A549 (cell line): ENCODE results near the gene PDS5B. TPM values are rescaled to one million over a fixed set of nuclear protein-coding genes. Genes with fewer than 3 reads are reported as not detected.
"Not testable (repeated sequence)": the region's sequence is repeated elsewhere in the genome, so short reads cannot be mapped to it uniquely, and the experiment has no call there.

Experiments used
- ATAC-seq, 2 experiments: fragments of 200-7000 bp in 1 of 2; fragments of >200 bp in 1 of 2; cut with Nextera tagmentation in 1 of 2; cut with Tn5 transposase in 1 of 2; 3 replicates each; pipeline versions ENCODE4 v1.8.0 to v1.9.1; 2018 to 2020; ENCODE audit warnings: mild to moderate bottlenecking in 1 of 2, moderate library complexity in 1 of 2
- CTCF ChIA-PET: fragments of 300-600 bp; sonication (Branson Sonifier 250); formaldehyde crosslinking; extraction: SDS; loops from one replicate; lab custom pipeline; 2021; ENCODE audit warnings: antibody characterized with exemption, inconsistent platforms; lab: Yijun Ruan, JAX
- POLR2A ChIA-PET: fragments of 350-600 bp; formaldehyde crosslinking; extraction: SDS; loops from one replicate; lab custom pipeline; 2021; ENCODE audit warnings: antibody characterized with exemption, inconsistent platforms; lab: Yijun Ruan, JAX
- DNase-seq, 2 experiments: peaks; one replicate each; pipeline versions ENCODE4 v3.0.0 to v3.0.0-alpha.2; 2011 to 2016; ENCODE audit warnings: low read depth in 1 of 2, low spot score in 1 of 2
- FAIRE-seq: peaks from 2 replicates; lab custom pipeline; 2011; peaks lifted over from hg19 to GRCh38; lab: Jason Lieb, UNC
- H3K27ac ChIP-seq, 2 experiments: fragments of >200 bp; sonication (Bioruptor Twin); formaldehyde crosslinking; 3 replicates each; pipeline ENCODE4 v1.5.1; 2016 to 2017
- H3K4me1 ChIP-seq: fragments of >200 bp; sonication (Bioruptor Twin); formaldehyde crosslinking; 3 replicates; pipeline ENCODE4 v1.6.1; 2016
- H3K4me2 ChIP-seq: fragments of >200 bp; sonication (Bioruptor Twin); formaldehyde crosslinking; 3 replicates; pipeline ENCODE4 v1.6.1; 2016
- H3K4me3 ChIP-seq: fragments of >200 bp; sonication (Bioruptor Twin); formaldehyde crosslinking; 3 replicates; pipeline ENCODE4 v1.5.1; 2016
- H3K9me3 ChIP-seq: fragments of >200 bp; sonication (Bioruptor Twin); formaldehyde crosslinking; 3 replicates; pipeline ENCODE4 v1.6.1; 2016
- BHLHE40 ChIP-seq: IDR thresholded peaks from 2 replicates; pipeline ENCODE4 v1.6.1; 2012; ENCODE audit warnings: low read depth, low read length, inconsistent platforms
- CBX8 ChIP-seq: fragments of 200-600 bp; sonication (generic); IDR thresholded peaks from 2 replicates; pipeline ENCODE4 v1.6.1; 2016
- EHF ChIP-seq: fragments of 250-450 bp; sonication (Bioruptor Pico); IDR thresholded peaks from 2 replicates; pipeline ENCODE4 v1.5.0; 2020; ENCODE audit warnings: mild to moderate bottlenecking
- FOXS1 ChIP-seq: fragments of 250-450 bp; sonication (Bioruptor Pico); IDR thresholded peaks from 2 replicates; pipeline ENCODE4 v1.5.0; 2020; ENCODE audit warnings: mild to moderate bottlenecking, moderate library complexity
- GATA3 ChIP-seq: IDR thresholded peaks from 2 replicates; pipeline ENCODE4 v1.6.1; 2012; ENCODE audit warnings: borderline replicate concordance
- HES2 ChIP-seq: fragments of >200 bp; sonication (Bioruptor Twin); formaldehyde crosslinking; IDR thresholded peaks from 2 replicates; pipeline ENCODE4 v1.6.1; 2016
- HOXB13 ChIP-seq: fragments of 250-450 bp; sonication (Bioruptor Pico); IDR thresholded peaks from 2 replicates; pipeline ENCODE4 v1.5.0; 2020; ENCODE audit warnings: low read depth, mild to moderate bottlenecking, moderate library complexity
- JUNB ChIP-seq: fragments of >200 bp; sonication (Bioruptor Twin); formaldehyde crosslinking; IDR thresholded peaks from 2 replicates; pipeline ENCODE4 v1.6.1; 2016
- MAX ChIP-seq: IDR thresholded peaks from 2 replicates; pipeline ENCODE4 v1.6.1; 2012
- MYC ChIP-seq: IDR thresholded peaks from 2 replicates; pipeline ENCODE4 v1.6.1; 2012; ENCODE audit warnings: mild to moderate bottlenecking, inconsistent platforms, low read length, improper control_type of control experiment, borderline replicate concordance
- NFE2L2 ChIP-seq: fragments of 150-350 bp; conservative IDR thresholded peaks from 2 replicates; pipeline ENCODE4 v1.6.1; 2014; ENCODE audit warnings: low read length
- NR3C1 ChIP-seq: fragments of >200 bp; sonication (Bioruptor Twin); formaldehyde crosslinking; IDR thresholded peaks from 3 replicates; pipeline ENCODE4 v1.6.1; 2017
- PHF8 ChIP-seq: fragments of 200-600 bp; sonication (generic); IDR thresholded peaks from 2 replicates; pipeline ENCODE4 v1.6.1; 2016; ENCODE audit warnings: low read depth, mild to moderate bottlenecking, antibody characterized with exemption, moderate library complexity, borderline replicate concordance
- POLR2A ChIP-seq: IDR thresholded peaks from 2 replicates; pipeline ENCODE4 v1.6.1; 2012; ENCODE audit warnings: mild to moderate bottlenecking, low read length
- POLR2AphosphoS2 ChIP-seq: conservative IDR thresholded peaks from 2 replicates; pipeline ENCODE4 v1.6.1; 2012; ENCODE audit warnings: low read length, improper control_type of control experiment, inconsistent platforms
- RARB ChIP-seq: fragments of 250-450 bp; sonication (Bioruptor Pico); IDR thresholded peaks from 2 replicates; pipeline ENCODE4 v1.8.0; 2021; ENCODE audit warnings: mild to moderate bottlenecking, moderate library complexity
- REST ChIP-seq: fragments of 200-600 bp; sonication (generic); IDR thresholded peaks from 2 replicates; pipeline ENCODE4 v1.6.1; 2016; ENCODE audit warnings: antibody characterized with exemption, mild to moderate bottlenecking, moderate library complexity
- RNF2 ChIP-seq: fragments of 200-600 bp; sonication (generic); IDR thresholded peaks from 2 replicates; pipeline ENCODE4 v1.6.1; 2016; ENCODE audit warnings: low read depth, mild to moderate bottlenecking, antibody characterized with exemption, moderate library complexity, borderline replicate concordance
- SMC3 ChIP-seq: fragments of >200 bp; sonication (Bioruptor Twin); formaldehyde crosslinking; IDR thresholded peaks from 3 replicates; pipeline ENCODE4 v1.6.1; 2018; ENCODE audit warnings: inconsistent platforms
- TP53 ChIP-seq: fragments of 250-450 bp; sonication (Bioruptor Pico); IDR thresholded peaks from 2 replicates; pipeline ENCODE4 v1.5.0; 2021; ENCODE audit warnings: mild to moderate bottlenecking, moderate library complexity
- ZC3H11A ChIP-seq: fragments of 450-650 bp; IDR thresholded peaks from 2 replicates; pipeline ENCODE4 v1.6.1; 2014; ENCODE audit warnings: antibody characterized with exemption, mild to moderate bottlenecking
- ZFP36 ChIP-seq: fragments of 450-650 bp; IDR thresholded peaks from 2 replicates; pipeline ENCODE4 v1.6.1; 2014; ENCODE audit warnings: borderline replicate concordance; ENCODE audit not compliant: partially characterized antibody
- ZSCAN20 ChIP-seq: fragments of 250-450 bp; sonication (Bioruptor Pico); IDR thresholded peaks from 2 replicates; pipeline ENCODE4 v1.8.0; 2022; ENCODE audit warnings: mild to moderate bottlenecking, moderate library complexity
- WGBS: methylation state at CpG from one replicate; pipeline ENCODE4 v1.1.6; 2017; ENCODE audit errors: missing lambda C conversion rate; 5-methylcytosine and 5-hydroxymethylcytosine counted together
- polyA plus RNA-seq, 4 experiments: library from polyadenylated mRNA; depleted of rRNA in 3 of 4; stranded (reverse); fragments of >200 nt; fragmentation: RNase III in 1 of 4; extraction: RNeasy Plus Mini Kit Qiagen cat#74134 plus additional on column Dnase treatment in 1 of 4; gene quantifications; 2 replicates in 3 of 4; 3 replicates in 1 of 4; pipeline ENCODE4 v1.2.3, GENCODE V29; 2011 to 2017
- TF ChIP-seq, protein P1 (sequence below): fragments of 250-450 bp; sonication (Bioruptor Pico); IDR thresholded peaks from 2 replicates; pipeline ENCODE4 v1.5.0; 2020; ENCODE audit warnings: low read depth, mild to moderate bottlenecking, moderate library complexity
- TF ChIP-seq, protein P2 (sequence below): IDR thresholded peaks from 2 replicates; pipeline ENCODE4 v1.6.1; 2012; ENCODE audit warnings: low read depth, borderline replicate concordance

PDS5B gene
- polyA plus RNA-seq, 2 of the 4 experiments (the other 2 are of a cell fraction): 10.6 to 16.0 TPM

DNA sequence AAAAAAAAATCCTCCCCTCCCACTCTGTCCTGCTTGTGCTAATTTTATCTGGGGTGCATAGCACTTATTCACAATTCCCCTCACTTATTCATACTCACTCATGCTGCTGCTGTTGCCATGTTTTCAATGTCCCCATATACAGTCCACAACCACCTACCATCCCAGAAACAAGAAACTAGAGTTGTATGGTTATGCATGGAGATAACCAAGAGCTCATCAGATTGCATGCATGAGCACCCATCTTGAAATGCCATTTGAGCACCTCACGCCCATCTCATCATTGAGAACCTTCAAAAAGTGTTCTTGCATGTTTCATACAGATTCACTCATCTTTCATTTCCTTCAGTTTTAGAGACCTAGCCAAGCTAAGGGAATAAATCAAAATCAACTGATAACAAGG, 32.5 kb upstream of the PDS5B start:
- TF ChIP-seq, protein P1, sequence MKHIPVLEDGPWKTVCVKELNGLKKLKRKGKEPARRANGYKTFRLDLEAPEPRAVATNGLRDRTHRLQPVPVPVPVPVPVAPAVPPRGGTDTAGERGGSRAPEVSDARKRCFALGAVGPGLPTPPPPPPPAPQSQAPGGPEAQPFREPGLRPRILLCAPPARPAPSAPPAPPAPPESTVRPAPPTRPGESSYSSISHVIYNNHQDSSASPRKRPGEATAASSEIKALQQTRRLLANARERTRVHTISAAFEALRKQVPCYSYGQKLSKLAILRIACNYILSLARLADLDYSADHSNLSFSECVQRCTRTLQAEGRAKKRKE: no peak
- TF ChIP-seq SMC3 (no peak), GATA3 (no peak), FOXS1 (CRISPR knock-in tag) (no peak), REST (no peak), PHF8 (no peak), JUNB (no peak), CBX8 (no peak), EHF (no peak)
- Histone ChIP-seq H3K4me3 (no peak overlapping the region), H3K4me2 (no peak overlapping the region), H3K27ac (no peak overlapping the region), H3K9me3 (no peaks in the 10 kb centered on the region), H3K4me1 (no peaks in the 10 kb centered on the region)
- DNase-seq (no peak), FAIRE-seq (no peak), ATAC-seq (no peak)
- POLR2A ChIA-PET: no interaction called here
- CTCF ChIA-PET: no interaction called here
- 25% methylated on average over 1 of the region's 1 CpG for WGBS

DNA sequence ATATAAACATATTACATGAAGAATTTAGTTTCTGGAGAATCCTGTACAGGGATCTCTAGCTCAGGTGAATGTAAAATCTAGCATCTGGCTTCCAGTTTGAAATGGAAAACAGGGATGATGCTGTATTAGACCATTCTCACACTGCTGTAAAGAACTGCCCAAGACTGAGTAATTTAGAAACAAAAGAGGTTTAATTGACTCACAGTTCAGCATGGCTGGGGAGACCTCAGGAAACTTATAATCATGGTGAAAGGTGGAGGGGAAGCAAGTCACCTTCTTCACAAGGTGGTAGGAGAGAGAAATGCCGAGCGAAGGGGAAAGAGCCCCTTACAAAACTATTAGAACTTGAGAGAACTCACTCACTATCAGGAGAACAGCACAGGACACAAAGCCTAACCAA, 30.6 kb upstream of the PDS5B start:
- Histone ChIP-seq H3K27ac (no peak overlapping the region), H3K4me3 (no peak overlapping the region), H3K4me1 (no peaks in the 10 kb centered on the region), H3K9me3 (no peaks in the 10 kb centered on the region), H3K4me2 (no peak overlapping the region)
- TF ChIP-seq RNF2 (no peak), MYC (no peak), NR3C1 (no peak), TP53 (CRISPR knock-in tag) (no peak), RARB (no peak), ZFP36 (no peak), GATA3 (no peak), ZSCAN20 (CRISPR knock-in tag) (no peak), POLR2A (no peak), NFE2L2 (no peak), ZC3H11A (no peak), REST (no peak), BHLHE40 (no peak), POLR2AphosphoS2 (no peak), HES2 (no peak), MAX (no peak), HOXB13 (no peak)
- TF ChIP-seq, protein P2, sequence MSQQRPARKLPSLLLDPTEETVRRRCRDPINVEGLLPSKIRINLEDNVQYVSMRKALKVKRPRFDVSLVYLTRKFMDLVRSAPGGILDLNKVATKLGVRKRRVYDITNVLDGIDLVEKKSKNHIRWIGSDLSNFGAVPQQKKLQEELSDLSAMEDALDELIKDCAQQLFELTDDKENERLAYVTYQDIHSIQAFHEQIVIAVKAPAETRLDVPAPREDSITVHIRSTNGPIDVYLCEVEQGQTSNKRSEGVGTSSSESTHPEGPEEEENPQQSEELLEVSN: no peak
- 97% methylated on average over 2 of the region's 2 CpGs for WGBS
- ChIA-PET POLR2A (no interaction called here), CTCF (interaction anchor here (0.6 kb wide), 1 partner anchor 122 kb away, joined by 3 read pairs; no protein-coding TSS in a partner anchor)
- ATAC-seq: no peak
- DNase-seq: no peak
- FAIRE-seq: no peak

DNA sequence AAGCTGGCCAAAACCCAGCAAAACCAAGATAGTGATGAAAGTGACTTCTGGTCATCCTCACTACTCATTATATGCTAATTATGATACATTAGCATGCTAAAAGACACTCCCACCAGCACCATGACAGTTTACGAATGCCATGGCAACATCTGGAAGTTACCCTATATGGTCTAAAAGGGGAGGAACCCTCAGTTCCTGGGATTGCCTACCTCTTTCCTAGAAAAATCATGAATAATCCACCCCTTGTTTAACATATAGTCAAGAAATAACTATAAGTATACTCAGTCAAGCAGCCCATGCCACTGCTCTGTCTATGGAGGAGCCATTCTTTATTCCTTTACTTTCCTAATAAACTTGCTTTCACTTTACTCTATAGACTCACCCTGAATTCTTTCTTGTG, 25.4 kb upstream of the PDS5B start:
- 85% methylated on average over 1 of the region's 1 CpG for WGBS
- H3K27ac ChIP-seq, H3K9me3 ChIP-seq, H3K4me3 ChIP-seq, DNase-seq, FAIRE-seq, POLR2A ChIA-PET, H3K4me2 ChIP-seq, H3K4me1 ChIP-seq, ATAC-seq: not testable (repeated sequence)
- CTCF ChIA-PET: interaction anchor here (1.9 kb wide), 1 partner anchor 25 kb away, joined by 5 read pairs; no protein-coding TSS in a partner anchor

DNA sequence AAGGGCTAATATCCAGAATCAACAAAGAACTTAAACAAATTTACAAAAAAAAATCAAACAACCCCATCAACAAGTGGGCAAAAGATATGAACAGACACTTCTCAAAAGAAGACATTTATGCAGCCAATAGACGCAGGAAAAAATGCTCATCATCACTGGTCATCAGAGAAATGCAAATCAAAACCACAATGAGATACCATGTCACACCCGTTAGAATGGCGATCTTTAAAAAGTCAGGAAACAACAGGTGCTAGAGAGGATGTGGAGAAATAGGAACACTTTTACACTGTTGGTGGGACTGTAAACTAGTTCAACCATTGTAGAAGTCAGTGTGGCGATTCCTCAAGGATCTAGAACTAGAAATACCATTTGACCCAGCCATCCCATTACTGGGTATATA, 10.6 kb upstream of the PDS5B start:
- peaks cover 13% of the 10 kb centered on the region for H3K9me3 ChIP-seq
- not testable (repeated sequence) for FAIRE-seq

More for the DNA sequence above, 10.6 kb upstream of the PDS5B start:
- CTCF ChIA-PET, POLR2A ChIA-PET, H3K4me3 ChIP-seq, H3K27ac ChIP-seq, H3K4me1 ChIP-seq, ATAC-seq, DNase-seq, H3K4me2 ChIP-seq: not testable (repeated sequence)
- WGBS: 41% methylated on average over 4 of the region's 4 CpGs
